A549 treated with ZK216348 at 1 μM for 4 hours (cell line): ENCODE measurements around the gene FES. TPM values are rescaled to one million over a fixed set of nuclear protein-coding genes. Genes with fewer than 3 reads are reported as not detected.

Experiments used
- total RNA-seq: library from RNA; stranded (reverse); fragments of 200-300 nt; extraction: Qiagen RNA extraction; gene quantifications from 5 replicates; pipeline ENCODE4 v1.2.3, GENCODE V29; 2022; ENCODE audit warnings: low read depth

Gene FES
- total RNA-seq: 0.64 to 1.1 TPM (median 0.79 TPM) in 5 replicates

DNA sequence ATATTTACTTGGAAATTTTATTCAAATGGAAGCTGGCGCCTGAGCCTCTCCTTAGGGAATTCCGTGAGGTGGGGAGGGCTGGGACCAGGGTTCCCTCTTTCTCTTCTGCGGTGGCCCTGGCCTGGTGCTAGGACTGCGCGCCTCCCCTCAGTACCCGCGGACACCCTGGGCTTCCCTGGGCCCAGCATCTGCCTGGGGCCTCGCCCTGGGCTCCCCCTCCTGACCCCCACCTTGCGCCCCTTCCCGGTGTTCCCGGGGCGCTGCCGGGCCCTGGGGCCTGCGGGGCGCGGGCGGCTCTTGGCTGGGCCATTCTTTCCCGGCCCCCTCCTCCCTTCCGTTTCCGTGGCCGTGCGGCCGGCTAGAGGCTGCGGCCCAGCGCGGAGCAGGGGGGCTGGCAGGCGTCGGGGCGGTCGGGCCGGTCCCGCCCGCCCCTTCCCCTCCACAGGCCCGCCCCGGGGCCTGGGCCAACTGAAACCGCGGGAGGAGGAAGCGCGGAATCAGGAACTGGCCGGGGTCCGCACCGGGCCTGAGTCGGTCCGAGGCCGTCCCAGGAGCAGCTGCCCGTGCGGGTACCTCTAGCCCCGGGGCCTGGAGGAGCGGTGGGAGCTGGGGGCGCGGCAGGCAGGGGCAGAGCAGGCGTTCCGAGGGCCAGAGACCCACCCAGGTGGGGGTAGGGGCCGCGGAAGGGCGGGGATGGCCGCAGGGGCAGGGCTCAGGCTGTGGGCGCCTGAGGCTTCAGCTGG is at the start of gene FES:
FES (plus strand) TSS at position 529 of the 743 bp plus-strand sequence. CDS start 542 bp downstream, outside the sequence.

DNA sequence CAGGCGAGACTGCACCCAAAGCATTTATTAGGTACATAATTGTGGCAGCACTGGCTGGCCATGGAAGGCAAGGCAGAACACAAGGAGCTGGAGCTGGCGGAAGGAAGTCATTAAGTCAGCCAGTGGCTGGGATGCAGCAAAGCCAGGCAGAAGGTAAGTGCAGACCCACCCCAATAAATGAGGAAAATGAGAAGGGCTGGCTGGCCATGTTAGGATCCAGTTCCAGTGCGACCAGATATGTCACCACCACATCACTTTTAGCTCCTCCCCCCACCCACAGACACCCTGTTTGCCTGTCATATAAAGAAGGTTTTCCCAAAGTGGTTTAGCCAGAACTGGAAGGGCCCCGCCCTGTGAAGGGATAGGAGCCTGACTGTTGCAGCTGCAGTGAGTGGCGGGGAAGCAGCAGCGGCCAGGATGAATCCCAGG is 16.0 kb upstream of the FES start, which contains the start of gene FURIN:
FURIN (plus strand) TSS at position 328 of the 429 bp plus-strand sequence. CDS start 7,153 bp downstream, outside the sequence.

DNA sequence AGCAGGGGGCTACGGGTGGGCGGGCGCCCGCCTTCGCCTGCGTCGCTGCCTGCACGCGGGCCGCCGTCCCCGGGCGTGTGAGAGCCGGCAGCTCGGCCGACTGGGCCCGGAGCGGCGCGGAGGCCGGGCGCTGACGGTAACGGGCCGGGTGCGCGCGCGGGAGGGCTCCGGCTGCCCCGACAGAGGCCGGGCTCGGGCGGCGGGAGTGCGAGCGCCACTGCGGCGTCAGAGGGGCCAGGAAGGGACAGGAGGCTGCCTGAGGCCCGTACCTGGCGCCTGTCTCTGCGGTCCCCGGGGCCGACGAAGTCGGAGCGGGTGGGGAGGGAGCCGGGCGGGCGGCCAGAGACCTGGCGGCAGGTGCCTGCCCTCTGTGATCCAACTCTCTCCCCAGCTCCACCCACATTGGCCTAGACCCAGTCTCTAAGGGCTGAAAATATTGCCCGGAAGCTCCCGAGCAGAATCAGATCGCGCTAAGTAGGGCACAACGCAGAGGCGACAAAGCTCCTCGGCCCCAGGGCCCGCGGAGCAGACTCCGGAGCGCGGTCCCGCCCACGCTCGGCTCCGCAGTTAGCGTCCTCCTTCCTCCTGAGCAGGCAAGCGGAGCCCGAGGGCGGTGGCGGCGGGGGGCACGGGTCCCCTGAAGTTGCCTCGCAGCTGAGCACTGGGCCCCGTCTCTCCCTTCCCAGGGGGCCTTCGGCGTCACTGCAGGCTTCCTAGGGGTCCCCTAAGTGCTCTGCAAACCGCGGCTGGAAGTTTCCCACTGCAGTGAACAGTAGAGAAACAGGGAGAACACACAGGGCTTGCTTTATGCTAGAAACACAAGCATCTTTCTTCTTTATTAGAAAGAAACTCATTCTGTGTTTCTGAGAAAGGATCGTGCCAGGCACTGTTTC is 18.8 kb downstream of the FES start, which contains the start of gene MAN2A2:
MAN2A2 (plus strand) TSS at position 463 of the 893 bp plus-strand sequence. CDS start 906 bp downstream, outside the sequence.

DNA sequence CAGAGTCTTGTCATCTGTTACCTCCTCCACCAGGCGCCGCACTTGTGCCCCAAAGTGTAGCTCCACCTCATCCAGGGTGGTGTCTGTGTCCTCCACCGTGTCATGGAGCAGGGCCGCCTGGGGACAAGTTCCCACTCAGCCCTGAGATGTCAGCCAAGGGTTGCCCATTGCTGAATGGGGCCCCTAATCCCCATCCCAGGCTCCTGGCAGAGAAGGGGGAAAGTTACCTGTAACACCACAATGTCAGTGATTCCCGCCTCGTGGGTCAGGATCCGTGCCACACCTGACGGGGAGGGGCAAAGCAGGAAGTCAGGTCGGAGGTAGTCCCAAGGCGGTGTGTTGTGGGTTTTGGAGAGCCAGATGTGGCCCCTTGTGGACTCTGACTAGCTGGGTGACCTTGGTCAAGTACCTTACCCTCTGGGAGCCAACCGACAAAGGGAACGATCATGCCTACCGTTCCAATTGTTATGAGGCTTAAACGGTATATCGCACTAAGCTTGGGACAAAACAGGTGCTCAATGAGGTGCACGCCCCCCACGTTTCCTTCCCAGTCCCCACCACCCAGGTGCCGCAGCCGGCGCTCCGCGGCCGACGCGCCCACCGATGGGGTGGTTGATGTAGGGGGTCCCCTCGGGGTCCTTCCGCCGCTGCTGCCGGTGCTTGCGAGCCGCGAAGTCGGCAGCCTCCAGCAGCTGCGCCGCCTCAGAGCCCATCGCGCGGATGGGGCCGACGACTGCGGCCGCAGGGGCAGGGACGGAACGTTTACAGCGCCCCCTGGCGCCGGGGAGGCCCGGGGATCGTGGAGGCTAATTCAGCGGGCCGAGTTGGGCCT is 47.7 kb downstream of the FES start, which contains the start of gene HDDC3:
HDDC3 (minus strand) TSS at position 722 of the 832 bp plus-strand sequence; CDS start at position 713, 9 bp downstream.

DNA sequence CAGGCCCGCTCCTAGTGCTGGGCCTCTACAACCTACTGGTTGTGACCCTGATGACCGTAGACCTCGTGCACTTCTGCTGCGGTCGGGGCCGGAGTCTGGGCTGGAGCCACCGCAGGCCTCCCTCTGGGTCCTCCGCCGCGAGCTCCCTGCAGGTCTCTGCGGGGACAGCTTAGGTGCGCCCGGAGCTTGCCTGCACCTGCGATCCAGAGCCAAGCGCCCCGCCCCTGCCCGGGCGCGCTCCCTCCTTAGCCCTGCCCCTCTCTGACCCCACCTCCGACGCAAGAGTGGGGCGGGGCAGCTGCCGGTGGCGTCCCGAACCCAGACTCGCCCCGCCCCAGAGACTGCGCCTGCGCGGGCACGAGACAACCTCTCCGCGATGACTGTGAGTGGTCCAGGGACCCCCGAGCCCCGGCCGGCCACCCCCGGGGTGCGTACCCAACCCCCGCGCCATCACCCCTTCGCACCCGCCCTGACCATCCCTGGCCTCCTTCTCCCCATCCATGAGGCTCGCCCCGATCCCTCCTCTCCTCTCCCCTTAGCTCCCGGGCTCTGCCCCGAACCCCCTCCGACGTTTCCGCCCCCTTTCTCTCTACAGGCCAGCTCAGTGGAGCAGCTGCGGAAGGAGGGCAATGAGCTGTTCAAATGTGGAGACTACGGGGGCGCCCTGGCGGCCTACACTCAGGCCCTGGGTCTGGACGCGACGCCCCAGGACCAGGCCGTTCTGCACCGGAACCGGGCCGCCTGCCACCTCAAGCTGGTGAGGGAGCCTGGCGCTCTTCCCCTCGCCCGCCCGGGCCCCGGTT is 50.8 kb downstream of the FES start, which contains the start of gene UNC45A:
UNC45A (plus strand) TSS at position 337 of the 803 bp plus-strand sequence; CDS start at position 377, 40 bp downstream.

Other genes with a start within 250 kb of the FES start
- gene BLM, start 167.2 kb upstream of the FES start, total RNA-seq: 11.6 to 18.7 TPM (median 12.6 TPM) in 5 replicates
- gene FURIN, start 15.9 kb upstream of the FES start, total RNA-seq: 30.5 to 67.8 TPM (median 56.7 TPM) in 5 replicates
- gene MAN2A2, start 18.8 kb downstream of the FES start, total RNA-seq: 18.6 to 36.4 TPM (median 31.3 TPM) in 5 replicates
- gene HDDC3, start 48.0 kb downstream of the FES start, total RNA-seq: 29.4 to 39.5 TPM (median 33.2 TPM) in 5 replicates
- 36.7 to 64.4 TPM (median 55.7 TPM) in 5 replicates for gene UNC45A, start 50.8 kb downstream of the FES start, total RNA-seq
- 23.9 to 38.0 TPM (median 34.1 TPM) in 5 replicates for gene RCCD1, start 70.4 kb downstream of the FES start, total RNA-seq
- gene PRC1, start 110.0 kb downstream of the FES start, total RNA-seq: 192 to 257 TPM (median 214 TPM) in 5 replicates
- gene VPS33B, start 138.1 kb downstream of the FES start, total RNA-seq: 12.4 to 26.6 TPM (median 13.7 TPM) in 5 replicates
- gene SV2B, start 215.8 kb downstream of the FES start, total RNA-seq: 0.02 to 0.20 TPM (median 0.06 TPM) in 5 replicates